ENCODE data around the gene PDE4C. TPM values are rescaled to one million over a fixed set of nuclear protein-coding genes. Genes with fewer than 3 reads are reported as not detected.

The PDE4C gene
- total RNA-seq, 1 donor from 2014 or later, result 2.9 TPM

DNA sequence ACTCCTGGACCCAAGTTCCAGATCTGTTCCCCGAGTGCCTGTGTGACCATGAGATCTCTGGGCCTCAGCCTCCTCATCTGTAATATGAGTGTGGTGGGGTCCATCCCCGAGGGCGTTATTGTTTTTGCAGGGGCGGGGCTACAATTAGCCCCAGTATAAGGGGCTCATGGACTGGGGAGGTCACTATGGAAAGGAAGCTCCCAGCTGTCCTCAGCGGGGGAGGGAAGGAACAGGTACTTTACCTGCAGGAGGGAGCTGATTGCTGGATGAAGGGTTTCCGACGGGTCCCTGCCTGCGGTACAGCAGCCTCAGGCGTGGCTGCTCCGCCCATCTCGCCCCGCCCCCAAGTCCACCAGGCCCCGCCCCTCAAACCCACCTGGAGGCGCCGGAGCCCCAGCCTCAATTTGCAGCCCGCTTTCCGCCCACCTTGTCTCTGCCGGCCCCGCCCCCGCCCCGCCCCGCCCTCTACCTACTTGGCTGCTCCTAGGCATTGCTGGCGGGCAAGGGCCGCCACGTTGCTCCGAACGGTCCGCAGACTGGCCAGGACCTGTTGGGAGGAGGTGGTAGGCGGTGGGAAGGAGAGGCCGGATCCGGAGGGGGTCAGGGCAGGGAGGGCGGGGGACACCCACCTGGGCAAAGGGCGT, 5.5 kb downstream of the PDE4C start:
- H3K27me3 Mint-ChIP-seq (ENCODE audit: low read depth), result peaks cover 8% of the 10 kb centered on the region
- H3K36me3 Mint-ChIP-seq (ENCODE audit: low read depth), result no peaks in the 10 kb centered on the region
- no peak overlapping the region for H3K4me3 Mint-ChIP-seq (ENCODE audit: unreplicated experiment)

DNA sequence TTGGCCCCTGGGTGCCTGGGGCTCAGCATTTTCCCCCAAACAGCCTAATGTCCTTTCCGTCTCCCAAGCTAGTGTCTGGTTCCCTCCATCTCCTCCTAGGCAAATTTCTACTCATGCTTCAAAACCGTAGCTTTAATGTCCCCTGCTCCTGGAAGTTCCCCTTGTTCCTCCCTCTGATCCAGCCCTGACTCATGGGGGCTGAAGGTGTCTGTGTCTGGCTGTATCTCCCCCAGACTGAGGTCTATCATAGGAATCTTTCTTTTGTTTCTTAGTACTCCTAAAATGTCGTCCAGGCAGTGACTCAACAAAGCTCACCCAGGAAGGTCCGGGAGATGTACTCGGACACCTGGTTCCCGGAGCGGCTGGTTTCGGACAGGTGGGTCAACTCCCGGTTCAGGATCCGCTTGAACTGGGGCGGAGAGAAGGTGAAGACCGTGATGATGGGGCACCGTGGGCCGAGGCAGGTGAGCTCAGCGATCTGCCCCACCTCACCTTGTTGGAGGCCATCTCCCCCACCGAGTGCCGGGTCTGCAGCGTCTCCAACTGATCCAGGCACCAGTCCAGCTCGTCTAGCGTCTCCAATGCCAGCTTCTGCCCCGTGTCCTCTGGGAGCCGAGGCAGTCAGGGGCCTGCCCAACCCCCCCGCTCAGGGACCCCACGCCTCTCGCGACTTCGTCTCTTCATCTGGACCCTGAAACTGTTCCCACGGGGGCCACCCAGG, 6.2 kb downstream of the PDE4C start:
- H3K36me3 Mint-ChIP-seq (ENCODE audit: low read depth), result no peaks in the 10 kb centered on the region
- no peaks in the 10 kb centered on the region for H3K9me3 Mint-ChIP-seq (ENCODE audit: low read depth)
- H3K27ac Mint-ChIP-seq (ENCODE audit: unreplicated experiment), result no peak overlapping the region
- TF ChIP-seq, protein P1, sequence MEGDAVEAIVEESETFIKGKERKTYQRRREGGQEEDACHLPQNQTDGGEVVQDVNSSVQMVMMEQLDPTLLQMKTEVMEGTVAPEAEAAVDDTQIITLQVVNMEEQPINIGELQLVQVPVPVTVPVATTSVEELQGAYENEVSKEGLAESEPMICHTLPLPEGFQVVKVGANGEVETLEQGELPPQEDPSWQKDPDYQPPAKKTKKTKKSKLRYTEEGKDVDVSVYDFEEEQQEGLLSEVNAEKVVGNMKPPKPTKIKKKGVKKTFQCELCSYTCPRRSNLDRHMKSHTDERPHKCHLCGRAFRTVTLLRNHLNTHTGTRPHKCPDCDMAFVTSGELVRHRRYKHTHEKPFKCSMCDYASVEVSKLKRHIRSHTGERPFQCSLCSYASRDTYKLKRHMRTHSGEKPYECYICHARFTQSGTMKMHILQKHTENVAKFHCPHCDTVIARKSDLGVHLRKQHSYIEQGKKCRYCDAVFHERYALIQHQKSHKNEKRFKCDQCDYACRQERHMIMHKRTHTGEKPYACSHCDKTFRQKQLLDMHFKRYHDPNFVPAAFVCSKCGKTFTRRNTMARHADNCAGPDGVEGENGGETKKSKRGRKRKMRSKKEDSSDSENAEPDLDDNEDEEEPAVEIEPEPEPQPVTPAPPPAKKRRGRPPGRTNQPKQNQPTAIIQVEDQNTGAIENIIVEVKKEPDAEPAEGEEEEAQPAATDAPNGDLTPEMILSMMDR (IDR thresholded peaks at IDR 0.05), result no peak
- H3K4me3 Mint-ChIP-seq (ENCODE audit: unreplicated experiment), result no peak overlapping the region
- H3K27me3 Mint-ChIP-seq (ENCODE audit: low read depth), result peaks cover 8% of the 10 kb centered on the region
- no peak for DNase-seq (ENCODE audit: low spot score)
- peaks cover 14% of the 10 kb centered on the region for H3K4me1 Mint-ChIP-seq (ENCODE audit: low read depth)

More for the DNA sequence above, 5.5 kb downstream of the PDE4C start:
- TF ChIP-seq, protein P1 (IDR thresholded peaks at IDR 0.05), result no peak
- no peak for DNase-seq (ENCODE audit: low spot score)
- Mint-ChIP-seq H3K4me1 (ENCODE audit: low read depth) (peaks cover 18% of the 10 kb centered on the region), H3K27ac (ENCODE audit: unreplicated experiment) (no peak overlapping the region), H3K9me3 (ENCODE audit: low read depth) (no peaks in the 10 kb centered on the region)

DNA sequence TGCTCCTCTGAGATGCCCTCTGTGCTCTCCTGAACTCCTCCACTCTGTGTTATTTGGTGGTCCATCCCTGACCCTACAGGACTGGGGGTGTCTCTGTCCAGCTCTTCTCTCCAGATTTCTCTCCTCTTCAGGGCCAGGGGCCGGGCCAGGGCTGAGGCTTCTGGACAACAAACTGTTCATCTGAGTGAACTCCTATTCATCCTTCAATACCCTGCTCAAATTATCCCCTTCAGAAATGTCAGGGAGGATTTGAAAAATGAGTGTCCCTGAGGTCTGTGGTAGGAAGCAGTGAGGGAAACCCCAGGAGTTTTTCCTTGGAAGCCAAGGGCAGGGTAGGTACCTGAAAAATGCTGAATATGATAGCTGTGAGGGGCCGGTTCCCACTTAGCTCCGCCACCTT, 7.6 kb downstream of the PDE4C start:
- peaks cover 8% of the 10 kb centered on the region for H3K27me3 Mint-ChIP-seq (ENCODE audit: low read depth)
- no peak for DNase-seq (ENCODE audit: low spot score)
- TF ChIP-seq, protein P1 (IDR thresholded peaks at IDR 0.05), result no peak
- no peak overlapping the region for H3K4me3 Mint-ChIP-seq (ENCODE audit: unreplicated experiment)
- H3K4me1 Mint-ChIP-seq (ENCODE audit: low read depth), result peaks cover 7% of the 10 kb centered on the region
- H3K36me3 Mint-ChIP-seq (ENCODE audit: low read depth), result no peaks in the 10 kb centered on the region
- no peak overlapping the region for H3K27ac Mint-ChIP-seq (ENCODE audit: unreplicated experiment)
- H3K9me3 Mint-ChIP-seq (ENCODE audit: low read depth), result no peaks in the 10 kb centered on the region

DNA sequence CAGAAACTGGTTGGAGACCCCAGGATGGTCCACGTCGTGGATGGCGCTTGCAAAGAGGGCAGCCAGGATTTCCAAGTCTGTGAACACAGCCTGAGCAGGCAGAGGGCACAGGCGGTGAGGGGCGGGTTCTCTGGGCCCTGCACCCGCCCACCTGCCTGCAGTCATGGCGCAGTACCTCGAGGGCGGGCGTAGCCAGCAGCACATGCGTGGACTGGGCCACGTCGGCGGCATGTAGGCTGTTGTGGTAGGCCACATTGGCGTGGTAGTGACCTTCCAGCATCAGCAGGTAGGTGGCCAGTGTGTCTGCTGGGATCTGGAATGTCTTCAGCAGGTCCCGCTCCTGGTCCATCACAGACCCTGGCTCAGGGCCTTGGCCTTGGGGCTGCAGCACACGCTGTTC, 8.1 kb downstream of the PDE4C start:
- TF ChIP-seq, protein P1 (IDR thresholded peaks at IDR 0.05), result no peak

DNA sequence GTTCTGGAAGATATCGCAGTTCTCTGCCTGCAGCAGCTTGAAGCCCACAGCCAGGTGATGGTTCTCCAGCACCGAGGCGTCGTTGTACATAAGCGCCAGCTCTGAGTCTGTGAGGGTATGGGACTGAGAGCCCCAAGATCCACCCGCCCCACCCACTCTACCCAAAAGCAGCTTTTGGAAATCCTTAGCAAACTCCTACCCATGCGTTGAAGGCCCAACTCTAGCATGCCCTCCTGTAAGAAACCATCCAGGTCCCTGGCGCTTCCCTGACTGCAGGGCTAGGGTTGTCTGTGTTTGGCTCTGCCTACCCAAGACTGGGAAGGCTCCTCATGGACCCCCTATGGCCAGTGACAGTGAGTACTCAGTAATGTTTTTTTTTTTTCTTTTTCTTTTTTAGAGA, 9.4 kb downstream of the PDE4C start:
- H3K4me1 Mint-ChIP-seq (ENCODE audit: low read depth), result peaks cover 7% of the 10 kb centered on the region
- DNase-seq (ENCODE audit: low spot score), result no peak
- H3K4me3 Mint-ChIP-seq (ENCODE audit: unreplicated experiment), result no peak overlapping the region
- H3K36me3 Mint-ChIP-seq (ENCODE audit: low read depth), result no peaks in the 10 kb centered on the region
- H3K9me3 Mint-ChIP-seq (ENCODE audit: low read depth), result no peaks in the 10 kb centered on the region
- H3K27me3 Mint-ChIP-seq (ENCODE audit: low read depth), result peaks cover 8% of the 10 kb centered on the region
- no peak overlapping the region for H3K27ac Mint-ChIP-seq (ENCODE audit: unreplicated experiment)
- TF ChIP-seq, protein P1 (IDR thresholded peaks at IDR 0.05), result no peak

More for the DNA sequence above, 8.1 kb downstream of the PDE4C start:
- Mint-ChIP-seq H3K36me3 (ENCODE audit: low read depth) (no peaks in the 10 kb centered on the region), H3K9me3 (ENCODE audit: low read depth) (no peaks in the 10 kb centered on the region), H3K27me3 (ENCODE audit: low read depth) (peaks cover 8% of the 10 kb centered on the region), H3K4me3 (ENCODE audit: unreplicated experiment) (no peak overlapping the region), H3K4me1 (ENCODE audit: low read depth) (peaks cover 7% of the 10 kb centered on the region), H3K27ac (ENCODE audit: unreplicated experiment) (no peak overlapping the region)
- no peak for DNase-seq (ENCODE audit: low spot score)

All from chondrocyte (in vitro differentiated cells).